Tibial nerve (tissue), 4 donors: Measurements from ENCODE around the gene CYP11A1. TPM values are rescaled to one million over a fixed set of nuclear protein-coding genes. Genes with fewer than 3 reads are reported as not detected.

Experiments
- DNase-seq, 2 donors: peaks; one replicate each; pipeline ENCODE4 v3.0.0-alpha.2; 2019; ENCODE audit warnings: low spot score in 2 of 2
- H3K27ac ChIP-seq, 4 donors: fragments of 200-600 bp; sonication (generic) in 3 of 4; one replicate each; pipeline ENCODE4 v1.5.1; 2017 to 2019; ENCODE audit warnings: mild to moderate bottlenecking in 1 of 4
- H3K27me3 ChIP-seq, 2 donors: fragments of 200-600 bp; sonication (generic) in 1 of 2; one replicate each; pipeline versions ENCODE4 v1.5.1 to v1.6.0; 2017 to 2019
- H3K36me3 ChIP-seq, 3 donors: fragments of 200-600 bp; sonication (generic); one replicate each; pipeline ENCODE4 v1.5.1; 2018 to 2019
- H3K4me1 ChIP-seq, 4 donors: fragments of 200-600 bp; sonication (generic) in 3 of 4; one replicate each; pipeline ENCODE4 v1.5.1; 2017 to 2019
- H3K4me3 ChIP-seq, 4 donors: fragments of 200-600 bp; sonication (generic) in 3 of 4; one replicate each; pipeline ENCODE4 v1.5.1; 2017 to 2019; ENCODE audit warnings: mild to moderate bottlenecking in 1 of 4, moderate library complexity in 1 of 4
- H3K9me3 ChIP-seq, 4 donors: fragments of 200-600 bp; sonication (generic) in 3 of 4; one replicate each; pipeline ENCODE4 v1.5.1; 2017 to 2019
- CTCF ChIP-seq, 5 experiments: fragments of 200-600 bp in 3 of 5; fragments of 450-650 bp in 2 of 5; sonication (generic) in 3 of 5; IDR thresholded peaks; one replicate each; pipeline ENCODE4 v1.5.1; 2016 to 2019; ENCODE audit warnings: antibody characterized with exemption in 5 of 5, mild to moderate bottlenecking in 3 of 5, moderate library complexity in 2 of 5
- EP300 ChIP-seq, 2 donors: sonication (generic); formaldehyde crosslinking; IDR thresholded peaks; one replicate each; pipeline ENCODE4 v1.6.1; 2017; ENCODE audit warnings: antibody characterized with exemption in 2 of 2, mild to moderate bottlenecking in 1 of 2
- POLR2A ChIP-seq, 2 donors: fragments of 450-650 bp; IDR thresholded peaks; one replicate each; pipeline ENCODE4 v1.6.1; 2017; ENCODE audit warnings: antibody characterized with exemption in 2 of 2, mild to moderate bottlenecking in 2 of 2, moderate library complexity in 2 of 2
- WGBS, 2 donors: methylation state at CpG; one replicate each; pipeline ENCODE4 v1.1.5; 2018; 5-methylcytosine and 5-hydroxymethylcytosine counted together
- total RNA-seq, 4 donors: library from RNA; depleted of rRNA; stranded (reverse); fragments of >200 nt; gene quantifications; one replicate each; pipeline ENCODE4 v1.1.0, GENCODE V29; 2016

CYP11A1 gene
- total RNA-seq, 4 donors from 2014 or later, result 2.4 to 5.7 (median 4.1) TPM

- no peaks in the 10 kb centered on the region for H3K27me3 ChIP-seq
- no peaks in the 10 kb centered on the region for H3K9me3 ChIP-seq
- TF ChIP-seq CTCF (IDR thresholded peaks at IDR 0.05), result no peak
- no peak for TF ChIP-seq EP300 (IDR thresholded peaks at IDR 0.05)
- no peak for TF ChIP-seq POLR2A (IDR thresholded peaks at IDR 0.05)
- no peaks in the 10 kb centered on the region for H3K4me1 ChIP-seq
- 83 to 89% methylated on average over 8 to 11 of the region's 11 CpGs for WGBS, 2 donors
- no peak for DNase-seq
- H3K27ac ChIP-seq, result no peak overlapping the region
- H3K4me3 ChIP-seq, result no peak overlapping the region
- H3K36me3 ChIP-seq, result no peaks in the 10 kb centered on the region
Measured at GRCh38 chr15:74330861-74331408, 36.5 kb downstream of the CYP11A1 start.

DNA sequence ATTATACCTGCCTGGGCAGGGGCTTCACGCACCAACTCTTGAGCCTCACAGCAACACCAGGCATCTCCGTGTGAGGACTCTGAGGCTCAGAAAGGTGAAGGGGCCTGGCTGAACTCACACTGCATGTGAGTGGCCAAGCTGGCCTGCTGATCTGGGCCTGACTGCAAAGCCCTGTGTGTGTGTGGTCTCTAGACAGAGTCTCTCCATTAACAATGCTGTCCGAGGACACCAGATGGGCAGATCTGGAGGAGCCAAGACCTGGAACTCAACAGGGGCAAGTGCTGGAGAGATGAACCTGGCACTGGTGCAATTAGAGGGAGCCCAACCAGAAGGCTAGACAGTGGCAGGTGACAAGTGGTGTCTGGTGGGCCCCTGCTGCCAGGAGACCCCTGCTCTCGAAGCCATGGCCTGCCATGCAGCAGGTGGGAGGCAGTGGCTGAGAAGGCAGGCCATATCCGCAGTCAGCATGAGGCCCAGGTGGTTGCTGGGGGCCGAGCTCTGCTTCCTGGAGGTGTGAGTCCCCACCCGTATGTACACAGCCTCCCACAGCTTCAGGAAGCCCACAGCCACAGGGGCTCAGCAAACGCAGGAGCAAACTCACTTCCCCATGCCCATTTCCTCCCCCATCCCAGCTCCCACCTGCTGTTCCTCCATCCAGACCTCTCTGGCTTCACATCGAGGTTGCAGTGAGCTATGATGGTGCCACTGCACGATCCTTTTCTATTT is 39.0 kb downstream of the CYP11A1 start:
- Histone ChIP-seq H3K4me3 (no peak overlapping the region), H3K36me3 (no peaks in the 10 kb centered on the region), H3K4me1 (no peaks in the 10 kb centered on the region), H3K27me3 (no peaks in the 10 kb centered on the region), H3K27ac (no peak overlapping the region), H3K9me3 (no peaks in the 10 kb centered on the region)
- DNase-seq, result no peak
- WGBS, 2 donors, result 48 to 53% methylated on average over 8 to 10 of the region's 10 CpGs
- no peak for TF ChIP-seq POLR2A (IDR thresholded peaks at IDR 0.05)
- no peak for TF ChIP-seq CTCF (IDR thresholded peaks at IDR 0.05)
- TF ChIP-seq EP300 (IDR thresholded peaks at IDR 0.05), result no peak

DNA sequence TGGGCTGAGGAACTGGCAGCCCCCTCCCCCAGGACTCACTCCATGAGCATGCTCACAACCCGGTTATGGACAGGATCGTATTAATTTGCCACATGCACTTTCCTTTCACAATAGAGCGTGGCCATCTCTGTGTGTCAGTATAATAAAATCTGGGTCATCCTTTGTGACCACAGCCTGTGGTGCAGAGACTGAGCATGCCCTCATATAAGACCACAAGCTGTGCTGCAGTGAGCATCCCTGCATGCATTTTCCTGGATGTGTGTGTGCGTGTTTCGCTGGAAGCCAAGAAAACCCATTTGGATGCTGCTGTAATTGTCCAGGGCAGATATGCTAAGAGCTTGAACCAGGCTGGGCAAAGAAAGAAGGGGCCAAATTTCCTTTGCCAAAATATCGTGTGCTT is 39.7 kb downstream of the CYP11A1 start:
- TF ChIP-seq CTCF (IDR thresholded peaks at IDR 0.05) (no peak), POLR2A (IDR thresholded peaks at IDR 0.05) (no peak), EP300 (IDR thresholded peaks at IDR 0.05) (no peak)

DNA sequence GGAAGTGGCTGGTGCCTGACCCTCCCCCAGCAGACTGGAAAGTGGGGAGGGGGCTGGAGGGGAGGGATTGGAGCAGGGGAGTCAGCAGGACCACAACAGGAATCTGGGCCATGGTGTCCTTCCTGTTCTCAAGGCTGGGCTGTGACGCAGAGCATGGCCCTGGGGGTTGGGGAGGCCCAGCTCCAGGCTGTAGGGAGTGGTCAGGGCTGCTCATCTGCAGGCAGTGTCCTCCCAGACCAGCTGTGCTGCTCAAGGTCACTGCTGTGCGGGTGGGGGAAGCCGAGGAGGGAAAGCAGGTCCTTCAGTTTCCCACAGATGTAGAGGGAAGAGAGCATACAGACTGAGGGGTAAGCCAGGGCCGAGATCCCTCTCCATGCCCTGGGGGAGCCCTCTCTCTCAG is 40.7 kb downstream of the CYP11A1 start:
- H3K27ac ChIP-seq, result no peak overlapping the region
- no peaks in the 10 kb centered on the region for H3K4me1 ChIP-seq
- 37 to 52% methylated on average over 4 of the region's 4 CpGs for WGBS, 2 donors
- H3K36me3 ChIP-seq, result no peaks in the 10 kb centered on the region
- no peak overlapping the region for H3K4me3 ChIP-seq
- H3K27me3 ChIP-seq, result no peaks in the 10 kb centered on the region
- DNase-seq, result no peak
- TF ChIP-seq POLR2A (IDR thresholded peaks at IDR 0.05) (no peak), EP300 (IDR thresholded peaks at IDR 0.05) (no peak), CTCF (IDR thresholded peaks at IDR 0.05) (no peak)
- H3K9me3 ChIP-seq, result no peaks in the 10 kb centered on the region

More for the DNA sequence above, 39.7 kb downstream of the CYP11A1 start:
- H3K27me3 ChIP-seq, result no peaks in the 10 kb centered on the region
- 64 to 69% methylated on average over 6 of the region's 6 CpGs for WGBS, 2 donors
- H3K9me3 ChIP-seq, result no peaks in the 10 kb centered on the region
- H3K27ac ChIP-seq, result no peak overlapping the region
- no peak overlapping the region for H3K4me3 ChIP-seq
- no peaks in the 10 kb centered on the region for H3K4me1 ChIP-seq
- no peak for DNase-seq
- no peaks in the 10 kb centered on the region for H3K36me3 ChIP-seq

GRCh38 chr15:74324714-74325113 is 42.7 kb downstream of the CYP11A1 start:
- DNase-seq, result no peak
- Histone ChIP-seq H3K27ac (no peak overlapping the region), H3K4me3 (no peak overlapping the region), H3K27me3 (no peaks in the 10 kb centered on the region), H3K4me1 (peaks cover 0 to 9% (median 4%) of the 10 kb centered on the region in 4 donors), H3K9me3 (no peaks in the 10 kb centered on the region), H3K36me3 (no peaks in the 10 kb centered on the region)
- no peak for TF ChIP-seq POLR2A (IDR thresholded peaks at IDR 0.05)
- TF ChIP-seq CTCF (IDR thresholded peaks at IDR 0.05), result no peak
- TF ChIP-seq EP300 (IDR thresholded peaks at IDR 0.05), result no peak
- WGBS, 2 donors, result 73 to 76% methylated on average over 3 of the region's 3 CpGs
